ENCODE measurements around the gene METAP1D.

GRCh38 chr2:172113617-172114016 lies 113.9 kb downstream of the METAP1D start:
- peak; percentile 63 for TF ChIP-seq CTCF (conservative IDR thresholded peaks at IDR 0.05; ENCODE audit: low read depth, low read length)
- TF ChIP-seq EZH2 (IDR thresholded peaks at IDR 0.05; ENCODE audit: borderline replicate concordance, low read depth, low read length, poor library complexity, severe bottlenecking), result no peak
